ENCODE data around the gene ADM2.

The ADM2 gene

DNA sequence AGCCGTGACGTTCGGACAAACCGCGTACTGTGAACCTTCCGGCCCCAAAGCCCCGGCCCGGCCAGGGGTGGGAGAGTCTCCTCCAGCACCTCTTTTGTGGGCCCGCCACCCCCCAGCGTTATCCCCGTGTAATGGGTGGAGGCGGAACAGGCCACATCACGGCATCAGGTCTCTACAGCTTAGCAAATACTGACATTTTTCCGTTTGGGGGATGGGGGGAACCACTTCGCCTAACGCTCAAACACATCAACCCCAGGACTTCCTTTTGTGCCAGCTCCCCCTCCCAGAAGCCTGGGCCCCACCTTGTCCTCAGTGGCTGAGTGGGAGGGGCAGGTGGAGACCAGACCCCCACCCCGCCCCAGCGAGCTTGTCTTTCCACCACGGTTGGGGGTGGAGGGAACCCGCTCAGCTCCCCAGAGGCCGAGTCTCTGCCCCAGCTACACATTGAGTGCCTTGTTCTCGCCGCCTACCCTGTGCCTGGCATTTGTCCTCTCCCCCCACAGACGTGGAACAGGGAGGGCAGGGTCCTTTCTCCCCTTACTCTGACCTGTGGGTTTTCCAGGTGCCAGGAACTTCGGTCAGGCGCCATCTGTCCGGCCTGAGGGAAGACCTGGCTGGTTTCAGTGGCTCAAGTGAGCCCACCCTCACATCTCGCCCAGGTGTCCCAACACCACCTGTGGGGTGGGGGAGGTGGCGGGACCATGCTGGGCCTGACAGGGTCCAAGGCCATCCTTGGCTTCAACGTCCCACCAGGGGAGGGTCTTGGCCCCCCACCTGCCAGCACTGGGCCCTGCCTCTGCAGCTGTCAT lies 36.1 kb upstream of the ADM2 start:
- DNase-seq (peak; percentile 55), ATAC-seq (peak; percentile 53)

DNA sequence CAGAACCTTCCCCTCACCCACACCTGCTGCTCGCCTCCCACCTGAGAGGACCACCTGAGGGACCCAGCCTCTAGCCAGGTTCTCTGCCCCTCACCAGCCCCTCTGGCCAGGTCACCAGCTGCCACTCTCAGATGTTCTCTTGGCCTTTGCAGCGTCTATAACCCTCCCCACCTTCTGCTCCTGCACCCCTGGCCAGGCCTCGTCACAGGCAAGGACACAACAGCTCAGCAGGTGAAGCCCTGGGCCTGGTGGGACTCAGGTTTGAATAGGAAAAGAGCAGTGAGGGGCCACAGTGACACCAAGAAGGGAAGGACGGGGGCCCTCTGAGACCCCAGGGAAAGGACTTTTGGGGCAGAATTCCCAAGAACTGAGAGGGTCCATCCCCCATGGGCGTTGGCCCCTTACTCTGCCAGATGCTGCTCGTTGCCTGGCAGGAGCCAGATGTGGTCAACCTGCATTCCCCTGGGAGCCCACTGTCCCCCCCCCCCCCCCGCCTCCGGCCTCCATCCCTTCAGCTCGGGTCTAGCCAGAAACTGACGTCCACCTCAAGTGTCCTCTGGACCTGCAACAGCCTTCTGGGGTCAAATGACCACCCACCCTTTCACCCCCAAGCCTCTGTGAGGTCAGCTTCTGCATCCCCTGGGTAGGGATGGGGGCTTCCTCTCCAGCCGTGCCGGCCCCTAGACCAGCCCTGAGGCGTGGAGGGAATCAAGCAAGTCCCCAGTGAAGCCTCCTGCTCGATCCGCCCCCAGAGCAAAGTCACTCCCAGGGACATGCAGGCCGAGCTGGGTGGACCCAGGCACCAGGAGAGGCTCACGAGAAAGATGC lies 35.2 kb upstream of the ADM2 start:
- ATAC-seq, result no peak
- DNase-seq, result no peak

DNA sequence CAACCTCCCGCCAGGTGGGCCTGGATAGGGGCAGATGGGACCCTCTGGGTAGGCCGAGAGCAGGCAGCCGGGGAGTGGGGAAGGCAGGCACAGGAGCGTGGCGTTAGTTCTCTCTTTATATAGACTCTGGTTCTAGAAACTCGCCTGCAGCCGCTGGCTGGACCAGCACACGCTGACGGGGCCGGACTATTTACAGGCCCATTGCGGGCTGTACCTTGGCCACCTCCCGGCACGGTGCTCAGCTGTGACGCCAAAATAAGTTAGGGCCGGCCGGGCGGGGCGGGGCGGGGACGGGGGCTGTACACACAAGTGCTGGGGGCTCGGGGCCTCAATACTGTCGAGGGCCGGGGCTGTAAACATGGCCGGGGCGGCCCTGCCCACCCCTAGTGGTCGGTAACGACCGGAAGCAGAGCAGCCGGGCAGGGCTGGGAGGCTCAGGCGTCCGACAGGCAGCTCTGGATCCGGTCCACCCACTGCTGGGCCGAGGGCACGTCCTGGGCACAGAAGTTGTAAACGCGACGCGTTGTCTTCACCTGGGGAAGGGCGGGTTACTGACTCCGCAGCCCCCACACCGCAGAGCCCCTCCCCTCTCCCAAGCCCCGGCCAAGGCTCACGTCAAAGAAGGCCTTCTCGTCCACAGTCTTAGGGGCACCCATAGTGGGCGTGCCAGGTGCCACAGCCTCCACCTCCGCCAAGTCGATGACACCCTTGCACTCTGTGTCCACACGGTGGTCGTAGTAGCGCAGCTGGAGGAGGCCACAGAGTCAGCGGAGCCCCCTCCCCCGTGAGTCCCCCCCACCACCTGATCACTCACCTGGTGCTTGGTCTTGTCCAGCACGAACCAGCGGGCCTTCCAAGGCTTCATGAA lies 34.4 kb upstream of the ADM2 start:
- ATAC-seq, result no peak
- no peak for DNase-seq

DNA sequence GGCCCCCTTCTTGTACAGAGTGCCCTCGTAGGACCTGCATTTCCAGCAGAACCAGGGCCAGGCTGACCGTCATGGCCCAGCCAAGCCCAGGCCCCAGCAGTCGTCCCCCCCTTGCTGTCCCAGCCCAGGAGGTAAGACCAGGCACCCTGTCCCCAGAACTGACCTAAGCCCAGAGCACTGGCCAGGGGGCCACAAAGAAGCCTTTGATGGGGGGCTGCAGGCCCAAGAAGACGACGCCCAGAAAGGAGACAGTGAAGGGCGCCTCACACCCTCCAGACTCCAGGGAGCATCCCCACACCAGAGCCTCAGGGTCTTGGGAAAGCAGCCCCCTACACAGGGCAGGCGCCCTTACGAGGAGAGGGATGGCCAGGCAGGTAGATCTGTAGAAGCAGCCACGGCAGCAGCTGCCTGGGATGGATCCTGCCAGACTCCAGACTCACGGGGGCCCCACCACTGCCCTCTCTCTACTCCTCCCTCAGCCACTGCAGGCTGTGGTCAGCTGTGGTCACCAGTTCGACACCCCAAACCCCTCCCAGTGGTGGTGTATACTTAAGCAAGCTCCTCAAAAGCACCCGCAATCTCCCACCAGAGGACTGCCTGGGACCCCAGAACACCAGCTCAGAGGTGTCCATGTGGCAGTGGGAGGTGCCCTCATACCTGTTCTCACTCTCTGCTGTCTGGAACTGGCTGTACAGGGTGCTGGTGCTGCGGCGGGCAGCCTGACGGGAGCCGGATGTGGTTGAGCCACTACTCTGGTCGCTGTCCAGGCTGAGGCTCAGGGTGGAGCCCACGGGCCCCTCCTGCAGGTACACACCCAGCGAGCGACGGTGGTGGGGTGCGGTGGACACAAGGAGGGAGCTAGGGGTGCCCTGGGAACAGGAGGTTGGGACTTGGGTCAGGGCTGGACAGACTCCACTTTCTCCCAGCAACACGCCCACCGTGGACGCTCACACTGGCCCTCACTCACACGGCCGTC lies 33.5 kb upstream of the ADM2 start:
- ATAC-seq (no peak), DNase-seq (no peak)

DNA sequence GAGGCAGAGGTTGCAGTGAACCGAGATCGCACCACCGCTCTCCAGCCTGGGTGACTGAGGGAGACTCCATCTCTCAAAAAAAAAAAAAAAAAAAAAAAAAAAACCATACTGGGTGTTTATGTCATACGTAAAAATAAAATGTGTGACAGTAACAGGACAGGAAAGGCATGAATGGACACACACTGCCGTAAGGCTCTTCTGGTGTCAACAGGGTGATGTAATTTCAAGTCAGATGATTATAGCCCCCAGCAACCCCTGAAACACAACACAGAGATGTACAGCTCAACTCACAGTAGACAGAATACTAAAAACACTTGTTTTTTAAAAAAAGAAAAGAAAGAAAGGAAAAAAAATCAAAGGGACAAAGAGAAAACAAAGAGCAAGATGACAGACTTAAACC lies 28.7 kb upstream of the ADM2 start:
- ATAC-seq, result no peak
- no peak for DNase-seq

DNA sequence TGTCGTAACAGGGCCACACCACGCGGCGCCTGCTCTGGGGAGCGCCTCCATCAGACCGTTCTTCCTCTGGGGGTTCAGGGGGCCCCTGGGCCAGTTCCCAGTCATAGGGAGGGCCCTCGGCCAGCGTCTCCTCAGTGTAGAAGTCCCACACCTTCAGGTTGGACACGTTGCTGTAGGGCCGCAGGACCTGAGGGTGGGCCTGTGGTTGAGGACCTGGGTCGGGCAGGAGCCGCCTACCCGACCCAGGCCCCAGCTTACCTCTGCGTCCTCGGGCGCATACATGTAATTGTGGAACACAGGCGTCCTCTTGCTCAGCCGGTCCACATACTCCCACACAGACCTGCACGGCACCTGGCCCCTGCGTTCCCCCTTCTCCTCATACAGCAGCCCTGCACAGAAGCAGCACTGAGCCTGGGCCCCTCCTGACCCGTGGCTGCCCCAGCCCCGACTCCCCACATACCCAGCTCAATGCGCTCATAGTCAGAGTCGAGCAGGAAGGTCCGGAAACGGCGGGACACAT lies 26.7 kb upstream of the ADM2 start:
- ATAC-seq (no peak), DNase-seq (no peak)

DNA sequence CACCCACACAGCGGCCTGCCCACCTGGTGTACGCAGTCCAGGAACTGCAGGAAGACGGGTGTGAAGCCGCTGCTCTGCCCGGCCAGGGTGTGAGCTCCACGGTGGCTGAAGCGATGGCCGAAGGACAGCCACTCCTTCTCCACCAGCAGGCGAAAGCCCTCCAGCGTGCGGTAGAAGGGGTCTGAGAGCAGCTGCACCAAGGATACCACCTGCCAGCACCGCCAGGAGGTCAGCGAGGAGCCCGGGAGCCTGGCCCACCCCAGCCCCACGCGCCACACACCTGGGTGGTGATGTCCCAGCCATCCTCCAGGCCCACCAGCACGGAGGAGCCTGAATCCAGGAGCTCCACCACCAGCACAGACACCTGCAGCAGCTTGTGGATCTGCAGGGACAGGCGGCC lies 26.1 kb upstream of the ADM2 start:
- ATAC-seq, result no peak
- DNase-seq, result no peak

DNA sequence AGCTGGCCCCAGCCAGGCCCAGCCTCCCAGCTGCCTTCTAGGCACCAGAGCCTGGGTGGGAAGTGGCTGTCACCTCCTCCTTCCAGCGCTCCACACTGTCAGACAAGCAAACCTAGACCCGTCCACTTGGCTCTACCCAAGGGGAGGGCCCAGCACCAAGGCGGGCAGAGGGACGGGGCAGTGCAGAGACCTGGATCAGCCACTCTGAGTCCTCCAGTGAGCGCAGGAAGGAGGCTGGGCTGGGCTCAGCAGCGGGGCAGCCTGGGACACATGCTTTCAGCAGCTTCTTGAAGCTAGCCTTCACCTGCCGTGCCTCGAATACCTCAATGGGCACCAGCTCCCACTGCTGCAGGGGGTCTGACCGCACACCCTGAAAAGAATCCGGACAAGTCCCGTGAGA lies 25.3 kb upstream of the ADM2 start:
- ATAC-seq (no peak), DNase-seq (no peak)

DNA sequence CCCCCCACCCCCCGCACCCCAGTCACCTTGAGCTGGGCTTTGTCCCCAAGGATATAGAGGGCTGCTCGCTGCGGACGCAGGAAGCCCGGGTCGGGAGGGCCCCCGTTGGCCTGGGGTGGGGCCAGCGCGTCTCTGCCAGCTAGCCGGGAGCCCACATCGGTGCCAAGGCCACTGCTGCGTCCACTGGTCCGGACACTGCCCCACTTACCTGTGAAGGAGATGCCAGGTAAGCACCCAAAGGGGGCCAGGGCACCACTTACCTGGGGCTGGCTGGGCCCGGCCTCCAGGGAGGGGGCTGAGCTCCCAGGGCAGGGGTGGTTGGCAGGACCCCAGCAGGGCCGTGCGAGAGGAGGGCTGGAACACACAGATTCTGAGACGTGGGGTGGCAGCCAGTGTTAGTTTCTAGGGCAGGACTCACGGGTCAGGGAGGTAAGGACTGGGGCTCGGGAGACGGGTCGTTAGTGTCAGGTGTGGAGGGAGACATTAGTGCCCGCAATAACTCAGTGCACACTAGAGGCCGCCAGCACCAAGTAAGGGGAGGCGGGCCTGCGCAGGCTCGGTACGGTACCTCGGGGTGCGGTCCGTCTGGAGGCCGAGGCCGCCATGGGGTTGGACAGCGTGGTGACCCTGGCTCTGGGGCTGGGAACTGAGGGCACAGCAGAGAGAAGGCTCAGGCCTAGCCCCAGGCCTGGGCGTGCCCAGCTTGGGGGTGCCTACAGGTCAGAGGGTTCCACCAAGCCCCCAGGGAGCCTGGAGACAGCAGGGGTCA lies 24.7 kb upstream of the ADM2 start:
- ATAC-seq (no peak), DNase-seq (no peak)

DNA sequence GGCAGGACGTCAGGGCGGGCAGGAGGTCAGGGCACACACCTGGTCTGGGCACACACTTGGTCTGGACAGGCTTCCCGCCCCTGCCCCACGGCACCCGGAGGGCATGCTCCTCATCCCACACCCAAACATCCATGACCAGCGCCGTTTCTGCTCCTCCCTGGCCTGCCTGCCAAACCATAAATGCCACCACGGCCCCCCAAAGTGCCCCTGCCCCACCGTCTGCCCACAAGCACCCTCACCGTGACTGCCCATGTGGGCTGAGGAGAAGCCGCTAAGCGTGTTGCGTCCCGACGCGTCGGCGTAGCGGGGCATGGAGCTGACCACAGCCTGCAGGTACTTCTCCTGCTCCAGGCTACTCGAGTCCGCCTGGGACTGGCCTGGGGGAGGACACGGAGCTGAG lies 22.3 kb upstream of the ADM2 start:
- DNase-seq (no peak), ATAC-seq (no peak)

DNA sequence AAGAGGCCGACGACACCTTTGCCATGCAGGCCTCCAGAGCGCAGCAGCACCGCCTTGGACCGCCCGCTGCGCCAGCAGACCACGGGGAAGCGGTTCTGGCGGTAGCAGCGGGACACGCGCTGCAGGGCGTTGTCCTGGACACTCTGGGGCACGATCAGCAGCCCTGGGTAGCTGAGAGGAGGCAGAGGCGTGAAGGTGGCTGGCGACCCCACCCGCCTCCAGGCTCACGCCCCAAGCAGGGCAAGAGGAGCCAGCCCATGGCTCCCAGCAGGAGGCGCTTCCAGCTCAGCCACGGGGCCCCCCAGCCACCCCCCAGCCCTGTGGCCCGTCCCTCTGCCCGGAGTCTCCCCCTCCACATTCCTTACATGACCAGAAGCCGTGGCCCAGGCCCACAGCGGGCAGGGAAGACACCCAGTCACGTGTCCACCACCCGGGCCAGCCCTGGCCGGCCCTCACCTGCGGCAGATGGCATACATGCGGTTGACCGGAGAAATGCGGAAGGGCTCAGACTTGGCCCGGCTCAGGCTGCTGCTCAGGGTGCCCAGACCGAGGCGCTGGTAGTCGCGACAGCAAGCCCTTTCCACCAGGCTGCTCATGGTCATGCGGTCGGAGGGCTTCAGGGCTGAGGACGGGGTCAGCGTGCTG lies 21.7 kb upstream of the ADM2 start:
- ATAC-seq, result no peak
- DNase-seq, result no peak

DNA sequence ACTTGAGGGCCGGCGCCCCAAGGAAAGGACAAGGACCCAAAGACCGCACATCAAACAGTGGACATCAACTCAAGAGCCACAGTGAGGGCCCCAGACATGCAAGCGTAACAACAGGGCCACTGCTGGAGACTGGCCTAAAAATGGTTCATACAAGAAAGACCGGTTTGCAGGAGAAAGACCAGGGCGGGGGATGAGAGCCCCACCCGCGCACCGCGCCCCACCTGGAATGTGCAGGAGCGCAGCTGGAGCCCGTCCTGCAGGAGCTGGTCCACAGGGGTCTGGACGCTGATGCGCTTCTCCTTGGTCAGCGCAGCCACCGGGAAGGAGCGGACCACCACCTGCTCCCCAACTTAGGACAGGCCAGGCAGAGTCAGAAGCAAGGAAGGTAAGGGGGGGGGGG lies 20.4 kb upstream of the ADM2 start:
- DNase-seq, result no peak
- no peak for ATAC-seq

DNA sequence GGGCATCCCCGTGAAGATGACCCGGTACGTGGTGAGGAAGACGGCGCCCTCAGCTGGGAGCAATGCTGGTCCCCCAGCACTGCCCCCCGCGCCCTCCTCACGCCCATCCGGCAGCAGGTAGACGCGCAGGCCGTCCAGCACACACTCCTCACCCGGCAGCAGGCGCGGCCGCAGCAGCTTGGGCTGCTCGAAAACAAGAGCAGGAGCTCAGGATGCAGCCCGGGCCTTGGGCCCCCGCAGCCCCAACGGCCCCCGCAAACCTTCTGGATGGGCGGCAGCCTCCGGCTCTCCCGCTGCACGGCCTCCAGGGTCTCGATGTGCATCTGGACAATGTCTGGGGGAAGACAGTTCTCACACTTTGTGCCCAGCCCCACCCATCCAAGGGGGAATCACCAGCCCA lies 19.8 kb upstream of the ADM2 start:
- ATAC-seq, result no peak
- DNase-seq, result no peak

DNA sequence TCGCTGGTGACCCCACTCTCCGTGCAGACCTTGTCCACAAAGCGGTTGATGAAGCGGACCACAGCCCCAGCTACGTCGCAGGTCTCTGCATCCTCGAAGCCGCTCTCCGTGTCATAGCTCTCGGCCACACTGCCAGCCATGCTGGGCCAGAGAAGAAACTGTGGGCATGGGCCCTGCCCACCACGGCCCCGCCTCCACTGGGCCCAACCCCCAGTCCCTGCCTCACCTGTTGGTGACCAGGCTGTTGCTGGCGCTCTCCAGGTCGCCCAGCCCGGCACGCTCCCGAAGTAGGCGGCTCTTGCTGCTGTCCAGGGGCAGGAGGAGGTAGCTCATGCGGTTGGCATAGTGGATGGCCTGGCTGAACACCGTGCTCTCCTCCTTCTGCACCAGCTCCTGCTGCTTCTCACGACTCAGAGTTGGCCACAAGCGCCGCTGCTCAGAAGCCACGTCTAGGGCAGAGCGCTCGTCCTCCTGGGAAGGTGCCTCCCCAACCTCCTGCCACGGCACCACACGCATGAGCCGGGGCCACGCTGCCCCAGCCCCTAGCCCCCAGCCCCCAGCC lies 19.3 kb upstream of the ADM2 start:
- no peak for ATAC-seq
- DNase-seq, result no peak

DNA sequence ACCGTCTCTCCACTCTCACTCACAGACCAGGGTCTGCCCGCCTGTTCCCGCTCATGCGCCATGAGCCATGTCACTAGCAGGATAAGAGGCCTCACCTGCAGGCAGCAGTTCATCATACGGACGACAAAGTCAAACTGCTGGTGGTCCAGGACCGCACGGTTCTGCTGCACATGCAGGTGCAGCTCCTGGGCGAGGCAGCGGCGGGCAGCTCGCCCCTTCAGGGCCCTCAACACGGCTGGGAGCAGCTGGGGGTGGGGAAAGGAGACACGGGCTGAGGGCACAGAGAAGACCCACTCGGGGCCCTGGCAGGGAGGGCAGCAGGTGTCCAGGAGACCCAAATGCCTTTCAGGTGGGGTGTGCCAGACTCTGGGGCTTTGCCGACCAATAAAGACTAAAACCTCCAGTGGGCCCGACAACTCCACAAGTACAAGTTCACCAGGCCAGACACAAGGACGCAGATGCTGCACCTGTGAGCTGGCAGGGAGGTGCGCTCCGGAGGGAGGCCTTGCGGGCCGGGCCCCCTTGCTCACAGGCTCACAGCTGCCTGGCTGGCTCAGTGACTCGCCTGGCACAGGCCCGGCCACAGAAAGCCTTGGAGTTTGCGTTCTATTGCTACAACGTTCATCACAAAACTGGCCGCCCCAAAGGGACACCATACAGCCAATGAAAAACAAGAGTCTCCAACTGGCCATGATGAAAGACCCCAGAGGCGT lies 18.0 kb upstream of the ADM2 start:
- ATAC-seq (no peak), DNase-seq (no peak)

DNA sequence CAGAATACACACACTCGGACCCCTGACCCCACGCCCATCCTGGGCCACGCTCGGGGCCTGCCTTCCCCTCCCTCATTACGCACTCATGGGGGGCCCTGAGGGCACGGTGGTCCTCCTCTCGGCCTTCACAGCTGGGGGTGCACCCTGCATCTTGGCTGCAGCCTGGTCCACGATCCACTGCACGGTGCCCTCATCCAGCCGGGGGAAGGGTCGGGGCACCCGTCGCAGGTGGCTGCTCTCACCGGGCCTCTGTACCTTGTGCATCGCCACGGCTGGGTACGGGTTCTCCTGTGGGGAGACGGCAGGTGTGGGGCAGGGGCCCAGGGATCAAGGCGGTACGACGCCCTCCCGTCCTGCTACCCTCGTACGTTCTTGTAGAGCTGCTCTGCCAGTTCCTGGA lies 16.9 kb upstream of the ADM2 start:
- DNase-seq, result no peak

DNA sequence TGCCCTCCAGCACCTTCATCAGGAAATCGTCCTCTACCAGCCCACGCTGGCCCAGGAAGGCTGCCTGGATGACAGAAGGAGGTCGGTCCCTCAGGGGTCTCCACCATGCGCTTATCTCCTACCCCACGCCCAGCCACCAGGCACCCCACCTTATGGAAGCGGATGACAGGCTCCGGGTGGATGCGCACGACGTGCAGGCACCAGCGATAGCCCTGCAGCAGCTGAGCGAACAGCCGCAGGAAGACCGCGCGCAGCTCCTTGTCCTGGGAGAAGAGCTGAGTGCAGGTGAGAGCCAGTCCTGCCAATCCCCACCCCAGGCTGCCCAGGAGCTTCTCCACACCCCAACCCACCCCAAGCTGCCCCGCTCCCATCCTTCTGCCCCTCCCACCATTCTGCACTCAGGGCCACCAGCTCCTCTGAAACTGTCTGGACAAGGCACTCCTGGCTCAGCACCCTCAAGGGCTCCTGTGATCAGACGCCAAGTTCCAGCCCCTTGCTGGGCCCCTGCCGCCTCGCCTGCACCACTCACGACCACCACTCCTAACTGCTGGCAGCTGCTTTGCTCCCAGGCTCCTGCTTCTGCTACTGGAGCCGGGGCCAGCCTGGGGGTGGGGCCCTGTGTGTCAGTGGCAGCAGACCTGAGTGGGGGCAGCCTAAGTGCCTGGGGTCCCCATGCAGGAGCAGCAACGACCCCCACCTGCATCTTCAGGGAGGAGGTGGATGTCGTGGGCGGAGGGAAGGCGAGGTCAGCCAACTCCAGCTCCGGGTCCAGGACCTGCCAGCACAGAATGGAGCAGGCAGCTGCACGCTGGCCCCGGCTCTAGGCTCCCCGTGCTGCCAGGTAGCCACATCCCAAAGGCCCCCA lies 16.0 kb upstream of the ADM2 start:
- DNase-seq (no peak), ATAC-seq (no peak)

More for the DNA sequence above, 16.9 kb upstream of the ADM2 start:
- ATAC-seq, result no peak

DNA sequence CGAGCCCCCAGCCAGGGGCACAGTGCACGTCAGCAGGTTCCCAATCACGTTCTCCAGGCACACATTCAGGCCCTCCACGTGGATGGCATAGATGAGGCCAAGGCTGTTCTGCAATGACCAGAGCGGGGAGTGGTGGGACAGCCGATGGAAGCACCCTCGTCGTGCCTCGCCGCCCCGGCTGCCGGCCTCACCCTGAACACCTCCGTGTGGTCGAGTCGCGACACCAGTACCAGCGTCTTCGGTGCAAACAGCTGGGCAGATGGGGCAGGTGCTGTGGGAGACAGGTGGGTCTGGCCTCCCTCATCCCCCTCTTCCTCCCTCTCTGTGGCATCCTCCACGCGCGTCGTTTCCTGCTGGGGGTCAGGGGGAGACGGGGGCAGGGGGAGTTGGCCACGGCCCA lies 14.0 kb upstream of the ADM2 start:
- DNase-seq (no peak), ATAC-seq (no peak)
